HG03342 (cell line): Measurements from ENCODE around the gene CMBL.

Experiments used
- ATAC-seq: cut with Tn5 transposase; IDR thresholded peaks from one replicate; pipeline ENCODE4 v1.9.1; 2021; ENCODE audit warnings: mild to moderate bottlenecking, moderate library complexity; ENCODE audit not compliant: unreplicated experiment

CMBL gene

GRCh38 chr5:10310835-10311570, 3.3 kb upstream of the CMBL start:
- peak; percentile 66 for ATAC-seq

- no peak for ATAC-seq
Measured at GRCh38 chr5:10310066-10310779, 2.5 kb upstream of the CMBL start.

- no peak for ATAC-seq
Measured at GRCh38 chr5:10308844-10309243, 1.1 kb upstream of the CMBL start.

- ATAC-seq = no peak
Measured at GRCh38 chr5:10306806-10307205, 896 bp downstream of the CMBL start.

- no peak for ATAC-seq
Measured at GRCh38 chr5:10306114-10306513, 1.6 kb downstream of the CMBL start.

GRCh38 chr5:10304932-10305331, 2.8 kb downstream of the CMBL start:
- ATAC-seq = no peak

- ATAC-seq = no peak
Measured at GRCh38 chr5:10303699-10304170, 4.0 kb downstream of the CMBL start.

GRCh38 chr5:10303201-10303600, 4.5 kb downstream of the CMBL start:
- no peak for ATAC-seq

- ATAC-seq = no peak
Measured at GRCh38 chr5:10301842-10302610, 5.7 kb downstream of the CMBL start.

- no peak for ATAC-seq
Measured at GRCh38 chr5:10301266-10301665, 6.4 kb downstream of the CMBL start.

- no peak for ATAC-seq
Measured at GRCh38 chr5:10300246-10300645, 7.5 kb downstream of the CMBL start.

- ATAC-seq = no peak
Measured at GRCh38 chr5:10297646-10298204, 10.0 kb downstream of the CMBL start.

- ATAC-seq = no peak
Measured at GRCh38 chr5:10295619-10296326, 11.9 kb downstream of the CMBL start.

GRCh38 chr5:10293907-10294662, 13.6 kb downstream of the CMBL start:
- ATAC-seq = no peak

GRCh38 chr5:10291692-10292339, 15.9 kb downstream of the CMBL start:
- no peak for ATAC-seq

- no peak for ATAC-seq
Measured at GRCh38 chr5:10290438-10290837, 17.3 kb downstream of the CMBL start.

- no peak for ATAC-seq
Measured at GRCh38 chr5:10289991-10290390, 17.7 kb downstream of the CMBL start.

- ATAC-seq = no peak
Measured at GRCh38 chr5:10289353-10289752, 18.3 kb downstream of the CMBL start.

- ATAC-seq = no peak
Measured at GRCh38 chr5:10288592-10289219, 19.0 kb downstream of the CMBL start.
